ENCODE results near the gene FANCD2.
"Not testable (repeated sequence)": the region's sequence is repeated elsewhere in the genome, so short reads cannot be mapped to it uniquely, and the experiment has no call there.

FANCD2 gene

DNA sequence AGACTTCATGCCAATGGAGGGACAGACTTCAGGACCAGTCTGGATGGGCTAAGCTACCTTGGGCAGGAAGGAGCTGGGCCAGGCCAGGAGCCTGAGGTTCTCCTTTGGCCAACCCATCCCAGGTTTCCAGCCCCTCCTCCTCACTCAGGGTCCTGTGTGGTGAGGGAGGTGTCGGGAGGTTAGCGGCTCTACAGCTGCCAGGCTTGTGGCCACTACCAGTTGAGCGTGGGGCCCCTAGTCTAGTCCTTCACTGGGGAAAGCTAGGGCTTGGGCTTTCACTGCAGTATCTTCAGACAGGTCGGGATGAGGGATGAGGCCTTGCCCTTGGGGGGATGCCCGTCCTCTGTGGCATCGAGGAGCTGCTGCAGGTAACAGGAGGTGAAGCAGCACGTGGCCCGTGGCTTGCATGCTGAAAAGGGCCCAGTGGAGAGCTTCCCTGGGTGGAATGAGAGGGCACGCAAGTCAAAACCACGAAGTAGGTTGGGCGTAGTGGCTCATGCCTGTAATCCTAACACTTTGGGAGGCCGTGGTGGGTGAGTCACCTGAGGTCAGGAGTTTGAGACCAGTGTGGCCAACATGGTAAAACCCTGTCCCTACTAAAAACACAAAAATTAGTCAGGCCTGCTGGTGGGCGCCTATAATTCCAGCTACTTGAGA, 8.5 kb upstream of the FANCD2 start:
- DNase-seq: no peak

DNA sequence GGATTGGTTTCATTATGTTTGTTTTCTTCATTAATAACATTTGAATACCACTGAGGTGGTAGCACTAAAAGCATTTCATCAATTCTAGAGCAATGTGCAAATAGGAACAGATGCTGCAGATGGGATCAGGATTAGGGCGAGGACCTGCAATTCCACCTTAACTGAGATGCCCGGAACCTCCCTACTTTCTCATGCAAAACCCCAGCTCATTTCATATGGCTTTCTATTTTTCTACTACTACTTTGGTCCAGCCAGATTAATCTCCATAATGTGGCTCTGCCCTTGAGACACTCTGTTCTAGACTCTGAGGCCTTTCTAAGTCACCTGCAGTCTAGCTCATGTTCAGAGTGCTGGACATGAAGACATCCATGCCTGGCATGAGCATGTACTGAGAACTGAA, 7.4 kb upstream of the FANCD2 start:
- not testable (repeated sequence) for DNase-seq

DNA sequence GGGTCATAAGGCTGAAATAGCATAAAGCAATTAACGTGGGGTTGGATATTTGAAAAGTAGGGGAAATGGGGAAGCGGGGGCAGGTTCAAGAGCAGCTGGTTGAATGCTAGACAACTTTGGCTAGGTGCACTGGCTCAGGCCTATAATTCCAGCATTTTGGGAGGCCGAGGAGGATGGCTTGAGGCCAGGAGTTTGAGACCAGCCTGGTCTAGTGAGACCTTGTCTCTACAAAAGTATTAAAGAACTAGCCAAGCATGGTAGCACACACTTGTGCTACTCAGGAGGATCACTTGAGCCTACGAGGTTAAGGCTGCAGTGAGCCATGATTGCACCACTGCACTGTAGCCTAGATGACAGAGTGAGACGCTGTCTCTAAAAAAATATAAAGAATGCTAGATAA, 6.9 kb upstream of the FANCD2 start:
- no peak for DNase-seq

GRCh38 chr3:10021856-10022775, 4.1 kb upstream of the FANCD2 start:
- no peak for DNase-seq

- DNase-seq: no peak
These were observed 2.5 kb upstream of the FANCD2 start for GRCh38 chr3:10023587-10024310.

DNA sequence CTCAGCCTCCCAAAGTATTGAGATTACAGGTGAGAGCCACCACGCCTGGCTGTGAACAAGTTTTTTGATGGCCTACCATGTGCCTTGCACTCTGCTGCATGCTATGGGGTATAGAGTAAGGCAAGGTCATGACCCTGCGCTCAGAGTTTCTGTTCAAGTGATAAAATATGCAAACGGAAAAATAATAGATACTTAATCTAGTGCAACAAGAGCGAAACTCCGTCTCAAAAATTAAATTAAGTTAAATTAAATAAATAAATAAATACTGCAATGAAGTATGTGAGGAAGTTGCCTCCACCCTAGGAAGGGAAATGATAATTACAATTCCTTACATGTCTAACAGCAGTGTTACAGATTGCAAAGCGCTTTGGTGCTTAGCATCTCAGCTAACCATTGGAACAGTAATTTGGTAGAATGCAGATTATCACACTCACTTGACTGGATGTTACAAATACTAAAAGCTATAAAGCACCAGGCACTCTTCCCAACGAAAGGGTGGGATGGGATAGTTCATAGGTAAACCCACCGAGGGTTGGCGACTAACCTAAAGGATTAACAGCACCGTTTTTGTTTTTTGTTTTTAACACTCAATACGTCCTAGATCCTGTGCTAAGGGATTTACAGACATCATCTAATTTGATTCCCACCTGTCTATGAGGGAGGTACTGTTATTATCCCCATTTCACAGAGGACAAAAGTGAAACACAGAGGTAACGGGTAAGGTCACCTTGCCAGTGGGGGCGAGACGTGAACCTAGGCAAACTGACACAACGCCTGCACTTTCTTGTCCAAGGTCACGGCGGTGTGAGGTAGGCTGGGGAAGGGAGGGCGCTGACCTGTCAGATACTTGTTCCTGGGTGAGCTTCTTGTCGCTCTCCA, 793 bp upstream of the FANCD2 start:
- DNase-seq: no peak

GRCh38 chr3:10041034-10041433, 14.8 kb downstream of the FANCD2 start:
- no peak for DNase-seq

DNA sequence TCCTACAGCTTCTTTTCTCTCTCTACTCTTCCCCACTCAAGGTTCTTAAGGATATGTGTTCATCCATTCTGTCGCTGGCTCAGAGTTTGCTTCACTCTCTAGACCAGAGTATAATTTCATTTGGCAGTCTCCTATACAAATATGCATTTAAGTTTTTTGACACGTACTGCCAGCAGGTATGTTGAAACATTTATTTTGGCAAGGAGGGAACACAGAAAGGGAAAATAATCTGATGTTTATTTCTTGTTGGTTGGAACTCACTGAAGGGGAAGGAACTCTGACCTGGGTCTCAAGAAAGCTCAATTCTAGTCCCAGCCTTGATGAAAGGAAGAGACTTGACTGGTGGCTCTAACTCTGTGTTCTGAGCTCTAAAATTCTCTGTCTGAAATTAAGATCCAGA, 21.6 kb downstream of the FANCD2 start:
- DNase-seq: no peak

- not testable (repeated sequence) for DNase-seq
These were observed 26.8 kb downstream of the FANCD2 start for GRCh38 chr3:10053054-10053453.

- DNase-seq: no peak
These were observed 28.9 kb downstream of the FANCD2 start for GRCh38 chr3:10055097-10055496.

- DNase-seq: not testable (repeated sequence)
These were observed 43.8 kb downstream of the FANCD2 start for GRCh38 chr3:10070077-10070476.

GRCh38 chr3:10074666-10075065, 48.4 kb downstream of the FANCD2 start:
- no peak for DNase-seq

- no peak for DNase-seq
These were observed 55.6 kb downstream of the FANCD2 start for GRCh38 chr3:10081871-10082270.

GRCh38 chr3:10085738-10086137, 59.5 kb downstream of the FANCD2 start:
- no peak for DNase-seq

- no peak for DNase-seq
These were observed 62.0 kb downstream of the FANCD2 start for GRCh38 chr3:10088256-10088655.

- DNase-seq: no peak
These were observed 63.9 kb downstream of the FANCD2 start for GRCh38 chr3:10090179-10090578.

- not testable (repeated sequence) for DNase-seq
These were observed 64.5 kb downstream of the FANCD2 start for GRCh38 chr3:10090774-10091173.

- DNase-seq: not testable (repeated sequence)
These were observed 65.2 kb downstream of the FANCD2 start for GRCh38 chr3:10091387-10091786.

GRCh38 chr3:10093678-10094077, 67.4 kb downstream of the FANCD2 start:
- DNase-seq: no peak

GRCh38 chr3:10099041-10099440, 72.8 kb downstream of the FANCD2 start:
- no peak for DNase-seq

DNA sequence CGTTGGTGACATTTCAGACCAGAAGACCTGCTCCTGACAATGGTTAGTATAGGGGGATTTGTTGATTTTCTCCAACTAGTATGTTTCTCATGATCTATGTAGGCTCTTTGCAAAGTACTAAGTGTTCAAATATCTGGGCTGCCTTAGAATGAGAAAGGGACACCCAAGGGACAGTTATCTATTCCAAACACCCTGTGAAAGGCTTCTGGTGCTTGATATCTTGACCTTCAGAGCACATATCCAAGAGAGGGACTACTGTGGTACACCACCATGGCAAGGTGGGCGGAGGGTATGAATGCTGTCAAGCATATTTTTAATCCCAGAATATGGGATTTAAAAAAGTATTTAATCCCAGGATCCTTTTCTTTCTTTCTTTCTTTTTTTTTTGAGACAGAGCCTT, 80.7 kb downstream of the FANCD2 start:
- DNase-seq: no peak

- no peak for DNase-seq
These were observed 81.9 kb downstream of the FANCD2 start, which contains the start of gene FANCD2OS for GRCh38 chr3:10108091-10108490. FANCD2OS (minus strand) TSS chr3:10108255; CDS start chr3:10104774, 3,481 bp downstream.
